ENCODE results near the gene NPB.
A peak's percentile ranks its signal among the peaks of the same experiment; 100 is the strongest.
"Not testable (repeated sequence)": the region's sequence is repeated elsewhere in the genome, so short reads cannot be mapped to it uniquely, and the experiment has no call there.

The NPB gene

DNA sequence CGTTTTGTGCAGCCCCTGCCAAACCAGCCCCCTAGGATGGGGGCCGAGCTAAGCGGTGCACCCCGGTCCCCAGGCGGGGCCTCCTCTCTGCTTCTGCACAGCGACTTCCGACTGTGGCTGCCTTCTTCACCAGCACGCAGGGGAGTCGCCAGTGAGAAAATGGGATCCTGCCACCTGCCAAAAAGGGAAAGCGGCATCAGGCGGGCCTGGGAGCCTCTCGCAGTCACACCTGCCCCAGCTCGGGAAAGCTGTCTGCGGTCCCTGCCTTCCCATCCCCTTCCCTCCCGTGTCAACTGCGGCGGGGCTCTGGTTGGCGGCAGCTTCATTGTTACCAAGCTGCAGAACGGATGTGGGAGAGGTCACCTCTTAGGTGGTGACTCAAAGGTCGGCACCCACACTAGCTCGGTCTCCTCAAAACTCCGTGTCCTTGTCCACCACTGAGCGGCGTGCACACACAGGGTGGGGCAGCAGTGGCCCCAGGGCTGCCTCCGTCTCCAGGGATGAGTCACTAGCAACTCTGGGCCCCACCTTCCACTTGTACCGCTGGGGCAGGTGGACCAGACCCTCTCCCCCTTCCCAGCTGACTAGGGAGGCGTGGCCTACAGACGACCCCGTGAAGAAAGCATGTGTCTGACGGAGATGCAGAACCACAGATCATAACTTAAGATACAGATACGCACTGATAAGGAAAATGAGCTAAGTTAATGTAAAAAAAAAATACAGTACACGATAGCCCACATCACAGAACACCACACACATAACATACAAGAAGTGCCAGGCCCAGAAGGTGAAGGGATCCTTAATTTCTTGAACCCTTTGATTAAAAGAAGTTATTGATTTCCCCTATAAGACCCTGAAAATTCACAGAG is 10.6 kb downstream of the NPB start:
- DNase-seq: no peak

DNA sequence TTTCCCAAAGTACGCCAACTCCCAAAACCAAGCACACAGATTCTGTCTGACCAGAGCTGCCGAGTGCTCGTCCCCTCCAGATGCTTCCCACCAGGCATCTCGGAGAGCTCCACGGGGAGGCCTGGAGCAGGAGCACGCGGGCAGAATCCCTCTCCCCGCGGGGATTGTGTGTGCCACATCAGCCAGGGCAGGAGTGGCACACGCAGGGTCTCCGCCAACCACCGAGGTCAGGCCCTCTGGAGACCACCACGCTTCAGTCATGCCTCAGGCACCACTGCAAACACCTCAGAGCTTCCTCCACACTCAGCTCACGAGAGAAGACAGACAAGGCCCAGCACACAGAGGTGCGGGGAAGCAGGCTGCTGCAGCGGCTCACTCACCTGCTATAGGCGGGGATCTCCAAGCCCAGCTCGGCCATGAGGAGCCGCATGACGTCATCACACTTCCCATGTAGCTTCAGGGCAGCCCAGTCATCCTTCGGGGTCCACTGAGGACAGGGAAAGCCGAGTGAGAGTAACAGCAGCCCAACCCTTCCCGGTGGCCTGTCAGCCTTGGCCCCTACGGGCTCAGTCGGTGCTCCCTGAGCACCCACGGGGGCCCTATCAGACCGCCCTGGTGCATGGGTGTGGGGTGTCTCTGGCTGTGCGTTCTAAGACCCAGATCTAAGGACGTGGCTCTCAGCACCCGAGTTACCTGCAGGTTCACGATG is 11.5 kb downstream of the NPB start:
- DNase-seq: no peak

DNA sequence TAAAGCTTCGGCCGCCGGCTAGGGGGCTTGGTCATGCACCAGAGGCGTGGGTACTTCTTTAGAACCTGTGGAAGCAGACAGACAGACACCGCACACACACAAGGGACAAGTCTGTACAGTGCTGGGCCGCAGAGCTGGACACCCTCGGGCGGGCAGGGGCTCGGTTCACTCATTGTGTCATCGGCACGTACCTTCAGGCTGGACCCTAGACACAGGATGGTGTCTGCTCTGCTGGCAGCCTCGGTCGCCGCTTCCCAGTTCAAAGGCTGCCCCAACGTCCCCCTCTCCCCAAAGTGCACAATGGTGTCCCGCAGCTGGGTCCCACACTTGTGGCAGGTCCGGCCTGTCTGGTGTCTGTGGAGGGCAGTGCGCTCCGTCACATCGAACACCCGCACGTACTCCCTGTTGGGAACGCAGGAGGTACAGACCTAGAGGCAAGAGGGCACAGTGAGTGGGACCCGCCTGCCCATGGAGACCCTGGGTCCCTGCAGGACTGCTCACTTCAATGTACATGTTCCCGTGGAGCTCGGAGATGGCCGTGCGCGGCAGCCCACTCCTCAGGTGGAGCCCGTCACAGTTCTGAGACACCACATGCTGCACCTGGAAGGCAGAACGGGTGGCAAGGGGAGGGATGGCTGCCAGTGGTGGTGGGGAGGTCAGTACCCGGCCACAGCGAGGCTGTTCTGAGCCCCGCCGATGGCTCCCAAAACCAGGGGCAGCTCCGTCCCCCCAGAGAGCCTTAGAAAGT is 12.2 kb downstream of the NPB start:
- no peak for DNase-seq

DNA sequence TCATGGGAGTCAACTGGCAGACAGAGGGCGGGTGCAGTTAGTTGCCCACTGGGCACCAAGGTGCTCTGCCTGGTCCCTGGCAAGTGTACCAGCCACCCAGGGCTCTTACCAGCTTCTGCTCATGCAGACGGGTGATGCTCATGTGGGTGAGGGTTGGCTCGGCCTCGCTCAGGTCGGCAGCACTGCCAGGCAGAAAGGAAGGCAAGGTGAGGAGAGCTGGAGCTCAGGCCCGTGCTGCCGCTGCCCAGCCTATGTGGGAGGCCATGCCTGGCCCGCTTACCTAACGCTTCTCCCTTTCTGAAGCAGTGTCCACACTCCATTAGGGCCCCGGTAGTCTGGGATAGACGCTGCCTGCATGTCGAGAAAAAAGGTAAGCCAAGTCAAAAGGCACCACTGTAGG is 13.3 kb downstream of the NPB start:
- no peak for DNase-seq

DNA sequence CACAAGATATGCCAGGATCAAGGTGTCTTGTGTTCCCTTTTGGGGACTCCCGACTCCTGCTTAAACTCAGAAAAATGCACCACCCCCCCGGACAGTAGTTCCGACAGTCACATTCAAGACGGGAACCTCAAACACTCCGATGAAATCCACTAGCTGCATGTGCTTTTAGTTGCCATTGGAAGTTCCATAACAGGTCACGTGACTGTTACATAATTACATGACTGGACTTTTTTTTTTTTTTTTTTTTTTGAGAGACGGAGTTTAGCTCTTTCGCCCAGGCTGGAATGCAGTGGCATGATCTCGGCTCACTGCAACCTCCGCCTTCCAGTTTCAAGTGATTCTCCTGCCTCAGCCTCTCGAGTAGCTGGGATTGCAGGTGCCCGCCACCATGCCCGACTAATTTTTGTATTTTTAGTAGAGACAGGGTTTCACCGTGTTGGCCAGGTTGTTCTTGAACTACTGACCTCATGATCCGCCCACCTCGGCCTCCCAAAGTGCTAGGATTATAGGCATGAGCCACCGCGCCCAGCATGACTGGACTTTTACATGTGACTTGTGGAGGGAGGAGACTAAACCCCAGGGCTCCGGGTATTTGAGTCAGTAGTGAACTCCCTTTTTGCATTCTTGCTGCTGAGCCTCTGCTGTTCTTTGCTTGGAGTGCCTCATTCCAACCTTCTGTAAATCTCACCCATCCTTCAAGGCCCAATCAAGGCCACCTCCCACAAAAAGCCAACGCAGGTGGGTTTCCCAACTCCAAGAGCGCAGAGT is 14.4 kb downstream of the NPB start:
- DNase-seq: no peak

DNA sequence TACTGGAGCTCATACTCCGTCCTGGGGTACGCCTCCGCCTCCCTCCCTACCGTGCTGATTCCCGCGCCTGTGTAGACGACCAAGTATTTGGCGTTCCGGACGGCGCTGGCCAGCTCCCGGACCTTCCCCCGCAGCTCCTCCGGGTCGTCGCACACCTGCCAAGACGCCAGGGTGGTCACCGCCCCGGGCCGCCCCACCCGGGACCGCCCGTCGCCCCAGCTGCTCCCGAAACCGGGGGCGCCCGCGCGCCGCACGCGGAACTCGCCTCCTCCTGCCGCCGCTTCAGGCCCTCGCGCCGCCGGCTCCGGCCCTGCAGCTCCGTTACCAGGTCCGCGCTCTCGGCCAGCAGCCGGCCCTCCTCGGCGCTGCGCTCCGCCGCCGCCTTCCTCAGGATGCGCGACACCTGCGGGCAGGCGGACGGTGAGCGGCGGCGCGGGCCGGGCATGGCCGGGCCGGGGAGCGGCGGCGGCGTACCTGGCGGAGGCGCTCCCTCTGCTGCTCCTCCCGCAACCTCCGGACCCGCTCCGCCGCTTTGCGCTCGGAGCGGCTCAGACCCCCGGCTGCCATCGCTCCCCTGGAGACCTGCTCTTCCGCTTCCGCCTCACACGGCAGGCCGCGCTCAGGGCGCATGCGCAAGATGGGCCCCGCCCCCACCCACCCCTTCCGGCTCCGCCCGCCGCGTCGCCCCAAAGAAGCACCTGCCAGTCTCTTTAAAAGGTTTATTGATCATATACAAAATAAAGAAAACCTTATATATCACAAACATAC is 15.7 kb downstream of the NPB start, which contains the start of gene SIRT7:
Gene SIRT7, minus strand, starts transcription at position 612 of the 768 bp plus-strand sequence. Its CDS starts 45 bp downstream, at position 567.
- peak; percentile 89 for DNase-seq

DNA sequence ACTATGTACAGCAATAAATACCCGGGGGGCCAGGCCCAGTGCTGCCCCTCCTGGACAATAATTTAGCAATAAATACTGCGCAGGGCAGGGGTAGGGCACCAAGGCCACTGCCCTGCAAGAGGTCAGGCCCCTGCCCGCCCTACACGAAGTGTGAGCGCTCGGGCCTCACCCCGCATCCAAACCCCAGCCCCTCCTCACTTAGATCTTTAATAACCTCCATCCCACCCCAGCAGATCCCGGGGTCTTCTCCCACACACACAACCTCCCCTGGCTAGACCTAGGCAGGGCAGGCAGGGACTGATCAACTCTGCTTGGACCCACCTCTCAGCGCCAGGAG is 16.3 kb downstream of the NPB start:
- DNase-seq: not testable (repeated sequence)

DNA sequence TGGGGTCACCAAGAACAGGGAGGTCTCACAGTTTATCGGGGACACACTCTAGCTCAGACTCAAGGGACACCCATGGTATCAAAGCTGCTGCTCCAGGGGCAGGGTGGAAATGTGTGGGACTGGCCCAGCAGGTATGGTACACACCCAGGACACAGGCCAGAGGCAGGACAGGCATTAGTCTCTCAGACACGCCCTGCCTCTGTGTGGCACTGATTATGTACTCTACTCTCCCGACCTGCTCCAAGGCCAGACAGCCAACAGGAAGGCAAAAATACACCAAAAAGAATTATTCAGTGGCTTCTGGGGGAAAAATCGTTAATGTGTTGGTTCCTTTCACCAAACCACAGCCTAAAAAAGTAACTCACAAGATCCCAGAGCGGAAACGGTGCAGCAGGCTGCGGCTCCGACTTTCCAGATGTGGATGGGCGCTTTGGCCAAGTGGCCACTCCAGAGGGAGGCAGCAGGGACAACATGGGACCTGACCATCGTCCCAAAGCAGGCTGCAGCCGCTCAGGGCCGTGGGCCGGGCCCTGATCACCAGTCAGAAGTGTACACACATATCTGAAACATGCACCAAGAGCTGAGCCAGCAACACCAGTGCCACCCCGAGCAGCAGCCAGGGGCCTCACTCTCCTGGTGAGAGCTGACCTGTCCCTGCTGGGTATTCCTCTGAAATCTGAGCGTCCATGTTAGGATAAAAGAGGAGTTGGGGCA is 17.0 kb downstream of the NPB start:
- no peak for DNase-seq

DNA sequence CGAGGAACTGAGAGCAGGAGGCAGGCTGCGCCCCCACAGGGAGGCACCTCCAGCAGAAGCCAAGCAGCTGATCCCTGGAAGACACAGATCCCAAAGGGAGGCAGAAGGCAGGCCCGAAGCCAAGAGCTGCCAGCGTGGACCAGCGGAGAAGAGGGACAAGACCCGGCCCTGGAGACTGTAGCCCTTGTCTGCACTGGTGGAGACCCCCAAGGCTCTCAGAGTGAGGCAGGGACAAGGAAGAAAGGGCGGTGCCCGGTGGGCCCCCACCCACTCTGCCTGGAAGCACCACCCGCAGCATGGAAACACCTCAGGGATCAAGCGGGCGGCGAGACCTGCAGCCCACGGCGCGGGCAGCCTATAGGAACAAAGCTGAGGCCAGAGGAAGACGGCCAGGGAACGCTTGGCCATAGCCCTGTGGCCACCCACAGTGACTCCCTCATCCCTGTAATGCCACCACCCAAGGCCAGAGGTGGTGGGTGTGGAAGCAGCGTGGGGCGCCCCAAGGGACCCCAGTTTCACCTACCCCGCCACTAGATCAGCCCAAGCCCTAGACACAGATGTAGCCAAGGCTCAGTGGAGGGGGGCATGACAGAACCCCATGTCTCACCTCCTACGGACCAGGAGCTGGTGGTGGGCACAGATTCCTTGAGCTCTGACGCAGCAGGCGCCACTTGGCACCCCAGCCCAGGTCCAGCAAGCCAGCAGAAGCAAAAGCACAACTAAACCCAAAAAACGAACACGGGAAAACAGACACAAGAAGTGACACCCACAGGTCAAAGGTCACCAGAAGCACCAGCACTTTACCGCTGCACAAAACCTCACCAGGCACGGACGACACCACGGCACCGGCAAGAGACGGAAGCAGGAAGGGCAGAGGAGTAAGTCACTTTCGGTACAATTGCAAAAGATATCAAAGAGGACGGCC is 18.8 kb downstream of the NPB start:
- DNase-seq: no peak

DNA sequence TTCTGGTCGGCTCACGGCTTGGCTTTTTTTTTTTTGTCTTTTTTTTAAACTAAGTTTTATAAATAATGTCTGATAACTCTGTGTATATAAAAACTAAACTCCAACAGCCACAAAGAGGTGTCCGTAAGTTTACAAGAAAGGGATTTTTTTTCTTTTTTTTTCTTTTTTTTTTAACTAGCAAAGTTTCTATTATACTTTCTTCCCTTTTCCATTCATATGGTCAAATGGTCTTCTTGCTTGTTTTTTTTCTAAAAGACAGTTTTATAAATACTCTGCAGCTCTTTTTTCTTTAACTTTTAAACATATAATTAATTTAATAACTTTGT is 19.5 kb downstream of the NPB start:
- no peak for DNase-seq

DNA sequence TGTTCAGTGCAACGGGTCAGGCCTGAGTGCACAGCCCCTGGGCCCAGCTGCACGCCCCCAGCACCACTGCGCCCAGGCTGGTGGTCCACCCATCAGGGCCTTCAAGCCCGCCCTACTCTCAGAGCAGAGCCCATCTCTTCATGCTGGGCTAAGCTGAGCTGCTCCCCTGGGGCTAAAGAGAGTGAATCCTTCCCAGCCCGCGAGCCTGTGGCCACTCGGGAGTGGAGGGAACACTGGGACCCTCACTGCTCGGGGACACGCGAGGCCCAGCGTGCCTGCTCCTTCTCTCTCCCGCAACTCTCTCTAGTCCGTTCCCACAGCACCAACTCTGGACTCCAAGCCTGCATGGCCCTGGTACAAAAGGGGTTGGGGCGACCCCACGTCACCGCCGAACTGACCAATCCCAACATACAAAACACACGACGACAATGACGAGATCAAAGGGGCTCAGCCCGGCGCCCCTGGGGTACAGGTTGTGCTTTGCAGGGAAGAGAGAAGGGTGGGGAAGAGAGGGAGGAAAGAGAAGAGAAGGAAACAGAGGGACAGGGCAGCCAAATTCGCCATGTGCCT is 20.0 kb downstream of the NPB start:
- no peak for DNase-seq

DNA sequence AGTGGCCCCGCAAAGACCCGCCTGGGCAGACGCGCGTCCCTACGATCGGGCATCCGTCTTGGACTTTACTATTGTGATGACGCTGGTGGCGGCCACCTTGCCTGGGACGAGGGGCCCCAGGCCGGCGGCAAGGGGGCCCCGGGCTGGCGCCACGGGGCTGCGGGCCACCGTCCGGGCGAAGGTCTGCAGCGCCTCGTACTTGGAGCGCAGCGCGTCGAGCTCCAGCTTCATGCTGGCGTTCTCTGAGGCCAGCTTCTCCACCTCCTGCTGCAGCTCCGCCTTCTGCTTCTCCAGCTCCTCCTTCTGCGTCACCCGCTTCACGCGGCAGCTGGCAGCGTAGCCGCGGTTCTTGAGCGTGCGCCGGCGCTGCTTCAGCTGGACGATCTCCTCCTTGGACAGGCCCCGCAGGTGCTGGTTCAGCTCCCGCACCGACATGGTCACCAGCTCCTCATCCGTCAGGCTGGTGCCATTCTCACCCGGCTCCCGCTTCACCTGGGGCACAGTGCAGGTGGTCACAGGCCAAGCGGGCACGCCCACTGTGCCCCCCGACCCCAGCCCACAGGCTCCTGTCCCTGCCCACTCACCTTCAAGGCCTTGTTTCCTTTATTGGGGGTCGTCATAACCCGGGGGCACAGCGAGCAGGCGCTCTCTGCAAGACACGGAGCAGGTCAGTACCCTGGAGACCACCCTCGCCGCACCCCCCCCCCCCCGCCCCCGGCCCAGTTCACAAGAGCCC is 20.7 kb downstream of the NPB start:
- no peak for DNase-seq

DNA sequence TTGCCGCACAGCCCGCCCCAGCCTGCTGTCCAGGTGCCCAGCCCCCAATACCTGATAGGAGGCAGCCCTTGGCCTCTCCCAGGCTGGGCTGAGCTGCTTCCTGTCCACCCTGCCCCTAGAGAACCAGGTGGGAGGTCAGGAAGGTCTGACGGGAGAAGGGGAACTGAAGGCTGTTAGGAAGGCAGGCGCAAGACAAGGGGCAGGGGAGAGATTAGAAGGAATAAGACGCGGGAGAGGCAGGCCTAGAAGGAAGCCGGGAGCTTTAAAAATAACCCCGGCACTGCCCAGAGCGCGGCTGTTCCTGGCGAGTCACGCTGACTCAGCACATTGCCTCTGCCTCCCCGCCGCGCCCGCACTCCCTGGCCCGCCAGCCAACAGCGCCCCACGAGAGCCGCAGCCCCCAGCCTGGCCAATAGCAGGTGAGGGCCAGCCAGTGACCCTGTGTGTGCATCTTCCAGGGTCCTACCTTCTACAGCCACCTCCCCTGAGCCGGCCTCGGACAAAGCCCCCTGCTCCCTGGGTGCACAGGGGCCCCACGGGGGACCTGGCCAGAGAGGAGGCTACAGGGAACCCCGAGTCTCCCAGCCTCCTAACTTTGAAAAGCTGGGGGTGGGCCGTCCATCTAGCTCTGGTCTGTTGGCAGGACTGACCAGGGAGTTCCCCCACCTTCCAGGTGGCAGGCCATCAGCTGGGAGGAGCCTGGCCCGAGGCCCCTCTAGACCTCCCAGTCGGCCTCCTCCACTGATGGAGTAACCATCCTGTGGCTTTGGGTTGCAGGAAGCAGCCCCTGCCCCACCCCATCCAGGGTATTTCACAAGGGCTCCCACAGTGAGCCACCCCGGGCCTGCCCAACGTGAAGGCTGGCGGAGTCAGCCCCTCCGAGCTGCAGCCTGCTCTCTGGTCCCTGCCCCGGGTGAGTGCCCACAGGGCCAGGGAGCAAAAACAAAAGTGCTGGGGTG is 21.5 kb downstream of the NPB start:
- DNase-seq: no peak

DNA sequence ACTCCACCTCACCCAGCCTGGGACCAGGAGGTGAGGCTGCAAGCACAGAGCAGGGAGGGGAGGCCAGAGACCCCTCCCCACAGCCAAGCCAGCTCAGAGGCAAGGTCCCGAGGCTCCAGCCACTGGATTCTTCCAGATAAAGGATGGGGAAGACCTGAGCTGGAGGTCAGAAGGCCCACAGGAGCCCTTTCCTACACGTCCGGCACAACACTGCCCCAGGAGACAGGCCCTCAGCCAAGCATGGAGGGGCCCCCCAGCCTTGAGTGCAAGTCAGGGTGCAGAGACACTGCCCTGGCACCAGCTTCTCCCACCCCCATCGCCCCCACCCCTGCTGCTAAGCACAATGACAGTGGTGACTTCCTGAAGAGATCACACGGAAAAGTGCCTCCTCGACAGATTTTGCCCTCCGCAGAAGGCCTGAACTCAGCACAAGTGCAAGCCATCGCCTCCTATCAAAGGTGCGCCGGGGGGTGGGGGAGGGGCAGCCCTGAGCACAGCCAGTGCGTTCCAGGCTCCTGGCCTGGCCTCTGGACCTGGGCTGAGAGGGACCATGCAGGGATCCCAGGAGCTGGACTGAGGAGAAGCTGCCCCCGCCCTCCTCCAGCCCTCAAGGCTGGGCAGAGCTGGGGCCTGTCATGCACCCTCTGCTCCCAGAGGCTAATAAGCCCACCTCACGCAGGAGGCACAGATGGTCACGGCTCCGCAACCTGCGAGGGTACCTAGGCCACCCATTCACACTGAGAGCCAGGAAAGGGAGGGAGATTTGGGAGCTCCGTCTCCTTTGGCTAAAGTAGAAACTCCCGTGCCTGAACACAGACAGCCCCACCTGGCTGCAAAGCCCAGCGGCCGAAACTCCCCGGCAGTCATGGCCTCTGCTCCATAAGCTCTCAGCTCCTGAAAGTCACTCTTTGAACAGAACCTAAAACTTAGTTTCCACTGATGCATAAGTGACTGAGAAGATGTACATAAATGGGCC is 22.8 kb downstream of the NPB start:
- DNase-seq: no peak

DNA sequence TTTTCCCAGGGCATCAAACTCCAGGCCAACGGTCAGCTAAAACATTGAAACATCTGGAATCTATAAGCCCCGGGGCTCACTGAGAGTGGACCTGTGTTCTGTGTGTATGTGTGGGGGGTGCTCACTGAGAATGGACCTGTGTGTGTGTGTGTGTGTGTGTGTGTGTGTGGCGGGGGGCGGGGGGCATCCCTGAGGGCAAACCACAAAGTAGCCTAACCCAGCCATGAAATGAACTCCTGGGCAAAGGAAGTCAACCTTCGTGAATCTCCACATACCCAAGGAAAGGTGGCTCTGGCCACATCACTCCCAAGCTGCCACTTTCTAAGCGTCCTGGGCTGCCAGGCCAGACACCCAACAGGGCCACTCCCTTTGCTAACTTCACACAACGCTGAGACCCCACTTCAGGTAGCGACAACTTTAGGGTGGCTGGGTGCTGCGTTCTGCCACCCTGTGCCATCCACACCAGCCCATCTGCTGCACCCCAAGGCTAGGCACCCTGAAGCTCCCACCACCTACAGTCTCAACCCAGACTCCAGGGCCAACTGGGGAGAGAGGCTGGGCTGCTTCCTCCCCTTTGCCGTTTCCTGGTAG is 23.9 kb downstream of the NPB start:
- no peak for DNase-seq

DNA sequence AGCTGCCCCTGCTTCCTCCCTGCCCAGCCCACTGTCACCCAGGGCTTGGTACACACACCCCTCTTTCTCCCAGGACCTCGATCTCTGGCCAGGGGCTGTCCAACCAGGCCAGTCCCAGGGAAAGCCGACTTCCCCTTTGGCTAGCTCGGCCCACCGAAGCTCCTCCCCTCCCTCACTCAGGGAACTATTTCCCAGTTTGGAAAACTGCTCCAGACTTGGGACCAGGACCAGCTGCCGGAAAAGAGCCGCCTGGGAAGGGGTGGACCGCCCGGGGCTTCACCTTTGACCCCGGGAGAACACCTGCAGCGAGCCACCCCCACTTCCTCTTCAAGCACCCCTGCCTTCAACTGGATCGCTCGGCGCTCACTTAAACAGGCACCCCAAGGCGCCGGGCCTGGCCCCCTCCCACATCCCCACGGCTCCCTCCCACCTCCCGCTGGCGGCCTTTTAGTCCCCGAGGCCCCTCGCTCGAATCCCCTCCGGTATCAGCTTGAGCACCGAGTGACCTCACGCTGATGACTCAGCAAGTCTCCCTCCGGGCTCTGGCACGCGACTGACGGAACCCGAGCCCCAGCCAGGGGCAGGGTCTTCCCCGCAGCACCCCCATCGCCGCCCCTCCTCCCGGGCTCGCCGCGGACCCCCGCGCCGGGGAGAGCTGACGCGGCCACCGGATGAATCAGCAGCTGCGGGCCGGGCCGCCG is 24.6 kb downstream of the NPB start:
- DNase-seq: peak; percentile 93
